ENCODE measurements around the gene NEDD4. TPM values are rescaled to one million over a fixed set of nuclear protein-coding genes. Genes with fewer than 3 reads are reported as not detected.

NEDD4 gene
- 21.8 and 26.8 TPM in 2 replicates for total RNA-seq (2014; rRNA removed; shearing (Covaris generic))
- 9.9 and 11.0 TPM in 2 replicates for polyA plus RNA-seq (2016; fragmentation: Nextera tagmentation; extraction: Ambion mirVana)

DNA sequence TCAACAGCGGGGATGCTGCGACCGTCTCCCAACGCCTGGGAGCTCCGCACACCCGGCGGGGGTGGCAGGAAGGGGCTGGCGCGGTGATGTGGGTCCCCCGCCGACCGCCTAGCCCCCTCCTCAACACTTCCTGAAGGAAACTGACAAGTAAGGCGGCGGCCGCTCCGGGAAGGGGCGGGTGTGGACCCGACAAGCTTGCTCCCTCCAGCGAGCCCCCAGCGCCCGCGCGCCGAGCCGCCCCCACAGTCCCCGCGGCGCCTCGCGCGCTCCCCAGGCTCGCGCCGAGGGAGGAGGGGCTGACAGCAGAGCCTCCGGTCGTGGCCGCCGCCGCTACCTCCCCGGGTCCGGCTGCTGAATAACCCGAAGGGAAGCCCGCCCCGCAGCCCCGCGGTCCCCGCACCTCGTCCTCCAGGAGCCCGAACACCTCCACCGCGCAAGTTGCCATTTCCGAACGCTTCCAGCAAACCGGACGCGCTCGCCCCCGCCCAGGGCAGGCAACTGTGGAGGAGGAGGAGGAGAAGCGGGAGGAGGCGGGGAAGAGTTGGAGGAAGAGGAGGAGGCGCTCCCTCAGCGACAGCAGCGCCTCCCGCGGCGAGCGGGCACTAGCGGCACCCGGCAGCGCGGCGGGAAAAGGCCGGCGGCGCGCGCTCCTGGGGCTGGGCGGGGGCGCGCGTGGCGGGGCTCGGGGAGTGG is at the start of gene NEDD4:
NEDD4 (minus strand) TSS at position 502 of the 693 bp plus-strand sequence; CDS start at position 445, 57 bp downstream.
- Histone ChIP-seq H3K36me3 (ENCODE audit: low read depth) (no peaks in the 10 kb centered on the region), H3K9me2 (ENCODE audit: insufficient read depth) (no peaks in the 10 kb centered on the region), H2AFZ (peak within 1 kb of the TSS; percentile 92), H3K9me3 (ENCODE audit: low read depth) (no peaks in the 10 kb centered on the region), H3F3A (ENCODE audit: insufficient read depth) (peaks cover 20% of the 10 kb centered on the region; the same call in 1 of the 2 replicates), H3K9ac (peak within 1 kb of the TSS; percentile 81), H3K4me1 (ENCODE audit: insufficient read depth) (peaks cover 25% of the 10 kb centered on the region), H3K27me3 (replicated peaks; ENCODE audit: insufficient read depth) (no peaks in the 10 kb centered on the region), H4K20me1 (ENCODE audit: insufficient read depth) (no peaks in the 10 kb centered on the region), H3K4me2 (ENCODE audit: unreplicated experiment) (peak within 1 kb of the TSS; percentile 95), H3K4me3 (peak within 1 kb of the TSS; percentile 77), H3K27ac (peak within 1 kb of the TSS; percentile 79), H3K79me2 (ENCODE audit: insufficient read depth) (peaks cover 63% of the 10 kb centered on the region)
- no peak for TF ChIP-seq EZH2phosphoT487 (IDR thresholded peaks at IDR 0.05; ENCODE audit: insufficient read depth, low read depth)
- TF ChIP-seq EZH2 (IDR thresholded peaks at IDR 0.05; ENCODE audit: insufficient read depth, poor library complexity, severe bottlenecking) = no peak
- 1% methylated on average over 31 to 68 of the region's 83 CpGs for WGBS, 2 experiments (ENCODE audit: low coverage in 1 of 2, low lambda C conversion rate in 2 of 2, missing lambda C conversion rate in 2 of 2)
- in situ Hi-C loops (cut with MboI) = no loop called here
- peak; percentile 95 for DNase-seq

- peaks cover 49% of the 10 kb centered on the region for H3K4me1 ChIP-seq (ENCODE audit: insufficient read depth)
- H3K27me3 ChIP-seq (replicated peaks; ENCODE audit: insufficient read depth) = no peaks in the 10 kb centered on the region
- no peaks in the 10 kb centered on the region for H3K9me2 ChIP-seq (ENCODE audit: insufficient read depth)
- DNase-seq = no peak
- no peak overlapping the region for H3K9ac ChIP-seq
- H3K36me3 ChIP-seq (ENCODE audit: low read depth) = no peaks in the 10 kb centered on the region
- in situ Hi-C loops (cut with MboI) = no loop called here
- no peaks in the 10 kb centered on the region for H3K9me3 ChIP-seq (ENCODE audit: low read depth)
- peaks cover 19% of the 10 kb centered on the region for H3F3A ChIP-seq (ENCODE audit: insufficient read depth)
- H3K79me2 ChIP-seq (ENCODE audit: insufficient read depth) = no peaks in the 10 kb centered on the region
- WGBS, 2 experiments (ENCODE audit: low coverage in 1 of 2, low lambda C conversion rate in 2 of 2, missing lambda C conversion rate in 2 of 2) = 76 to 80% methylated on average over 4 of the region's 4 CpGs
- no peak for TF ChIP-seq EZH2 (IDR thresholded peaks at IDR 0.05; ENCODE audit: insufficient read depth, poor library complexity, severe bottlenecking)
- TF ChIP-seq EZH2phosphoT487 (IDR thresholded peaks at IDR 0.05; ENCODE audit: insufficient read depth, low read depth) = no peak
- no peak overlapping the region for H3K4me2 ChIP-seq (ENCODE audit: unreplicated experiment)
- H2AFZ ChIP-seq = no peak overlapping the region
- H3K4me3 ChIP-seq = no peak overlapping the region
- no peak overlapping the region for H3K27ac ChIP-seq
- no peaks in the 10 kb centered on the region for H4K20me1 ChIP-seq (ENCODE audit: insufficient read depth)
Observed at GRCh38 chr15:56042498-56042897, 49.1 kb upstream of the NEDD4 start.

DNA sequence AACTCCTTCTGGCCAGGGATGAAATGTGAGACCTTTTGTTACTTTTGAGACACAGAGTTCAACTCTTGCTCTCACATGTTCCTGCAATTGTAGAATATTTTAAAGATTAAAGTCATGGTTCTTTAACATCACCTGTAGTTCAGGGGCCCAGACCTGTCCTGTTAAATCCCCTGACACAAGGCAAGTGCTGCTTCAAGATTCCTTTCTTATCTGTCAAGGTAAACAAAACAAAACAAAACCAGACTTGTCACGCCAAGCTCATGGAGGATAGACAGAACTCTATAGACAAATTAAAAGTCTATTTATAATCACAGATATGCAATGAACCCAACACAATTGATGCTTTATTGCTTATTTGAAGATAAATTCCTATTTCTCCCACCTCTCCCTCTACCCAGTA is 48.6 kb upstream of the NEDD4 start:
- Histone ChIP-seq H3K9ac (no peak overlapping the region), H3K27ac (no peak overlapping the region)

DNA sequence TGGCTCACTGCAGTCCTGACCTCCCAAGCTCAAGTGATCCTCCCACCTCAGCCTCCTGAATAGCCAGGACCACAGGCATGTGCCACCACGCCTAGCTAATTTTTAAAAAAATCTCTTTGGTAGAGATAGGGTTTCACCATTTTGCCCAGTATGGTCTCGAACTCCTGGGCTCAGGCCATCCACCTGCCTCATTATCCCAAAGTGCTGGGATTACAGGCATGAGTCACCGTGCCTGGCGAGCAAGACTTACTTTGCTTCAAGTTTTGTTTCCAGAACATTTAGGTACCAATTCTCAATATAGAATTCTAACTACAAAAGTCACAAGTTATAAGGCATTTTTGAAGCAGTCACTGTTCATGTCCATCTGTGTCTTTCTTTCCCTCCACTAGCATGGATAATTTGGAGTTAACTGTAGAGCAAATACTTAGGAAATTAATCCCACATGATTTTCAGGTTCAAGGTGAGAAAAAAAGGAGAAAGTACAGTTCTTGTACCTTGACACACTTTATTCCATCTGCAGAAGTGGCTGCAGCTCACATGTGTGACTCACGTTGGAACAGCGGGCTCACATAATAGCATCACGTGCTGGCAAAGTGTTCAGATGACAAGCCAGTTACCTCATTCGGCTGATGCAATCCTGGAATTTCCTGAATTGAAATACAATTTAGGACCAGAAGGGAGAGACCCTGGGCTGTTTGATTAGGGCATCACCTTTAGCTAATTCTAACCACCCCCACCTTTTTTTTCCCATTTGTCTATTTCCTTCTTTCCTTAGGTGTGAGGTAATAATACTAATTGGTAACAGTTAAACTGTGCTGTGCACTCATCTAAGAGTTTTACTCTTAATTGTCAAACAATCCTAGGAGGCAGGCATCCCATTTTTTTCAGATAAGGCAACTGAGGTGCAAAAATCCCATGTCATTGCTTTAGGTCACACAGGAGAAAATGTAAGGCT is 46.9 kb upstream of the NEDD4 start:
- Histone ChIP-seq H3K27me3 (replicated peaks; ENCODE audit: insufficient read depth) (no peaks in the 10 kb centered on the region), H4K20me1 (ENCODE audit: insufficient read depth) (no peaks in the 10 kb centered on the region), H3K9ac (peak overlapping the region; percentile 44), H3K4me3 (no peak overlapping the region), H3K79me2 (ENCODE audit: insufficient read depth) (no peaks in the 10 kb centered on the region), H2AFZ (peak overlapping the region; percentile 59), H3K9me2 (ENCODE audit: insufficient read depth) (no peaks in the 10 kb centered on the region), H3K4me2 (ENCODE audit: unreplicated experiment) (peak overlapping the region; percentile 35), H3K4me1 (ENCODE audit: insufficient read depth) (peaks cover 46% of the 10 kb centered on the region), H3F3A (ENCODE audit: insufficient read depth) (peaks cover 16% of the 10 kb centered on the region), H3K9me3 (ENCODE audit: low read depth) (no peaks in the 10 kb centered on the region), H3K27ac (peak overlapping the region; percentile 76), H3K36me3 (ENCODE audit: low read depth) (no peaks in the 10 kb centered on the region)
- TF ChIP-seq EZH2phosphoT487 (IDR thresholded peaks at IDR 0.05; ENCODE audit: insufficient read depth, low read depth) = no peak
- no peak for TF ChIP-seq EZH2 (IDR thresholded peaks at IDR 0.05; ENCODE audit: insufficient read depth, poor library complexity, severe bottlenecking)
- peak; percentile 98 for DNase-seq
- in situ Hi-C loops (cut with MboI) = no loop called here
- WGBS, 2 experiments (ENCODE audit: low coverage in 1 of 2, low lambda C conversion rate in 2 of 2, missing lambda C conversion rate in 2 of 2) = 27 to 30% methylated on average over 8 of the region's 8 CpGs

More for the DNA sequence above, 48.6 kb upstream of the NEDD4 start:
- WGBS, 2 experiments (ENCODE audit: low coverage in 1 of 2, low lambda C conversion rate in 2 of 2, missing lambda C conversion rate in 2 of 2) = 98 to 100% methylated on average over 1 of the region's 1 CpG
- no peaks in the 10 kb centered on the region for H3K27me3 ChIP-seq (replicated peaks; ENCODE audit: insufficient read depth)
- H3F3A ChIP-seq (ENCODE audit: insufficient read depth) = peaks cover 19% of the 10 kb centered on the region
- TF ChIP-seq EZH2 (IDR thresholded peaks at IDR 0.05; ENCODE audit: insufficient read depth, poor library complexity, severe bottlenecking) (no peak), EZH2phosphoT487 (IDR thresholded peaks at IDR 0.05; ENCODE audit: insufficient read depth, low read depth) (no peak)
- DNase-seq = no peak
- no peaks in the 10 kb centered on the region for H4K20me1 ChIP-seq (ENCODE audit: insufficient read depth)
- no peaks in the 10 kb centered on the region for H3K36me3 ChIP-seq (ENCODE audit: low read depth)
- in situ Hi-C loops (cut with MboI) = no loop called here
- H3K79me2 ChIP-seq (ENCODE audit: insufficient read depth) = no peaks in the 10 kb centered on the region
- no peak overlapping the region for H2AFZ ChIP-seq
- H3K4me3 ChIP-seq = no peak overlapping the region
- H3K4me1 ChIP-seq (ENCODE audit: insufficient read depth) = peaks cover 49% of the 10 kb centered on the region
- H3K4me2 ChIP-seq (ENCODE audit: unreplicated experiment) = no peak overlapping the region
- no peaks in the 10 kb centered on the region for H3K9me2 ChIP-seq (ENCODE audit: insufficient read depth)
- no peaks in the 10 kb centered on the region for H3K9me3 ChIP-seq (ENCODE audit: low read depth)

Measured in GM23248 (cell line).